Activated CD4-positive, alpha-beta memory T cell treated with anti-CD3 and anti-CD28 coated beads, Interleukin-2, amount 10 ng/mL, durations not matched to agents 7 days and 5 days (primary cell): ENCODE data around the gene MRPL48. TPM values are rescaled to one million over a fixed set of nuclear protein-coding genes. Genes with fewer than 3 reads are reported as not detected.
A peak's percentile ranks its signal among the peaks of the same experiment; 100 is the strongest.
"Not testable (repeated sequence)": the region's sequence is repeated elsewhere in the genome, so short reads cannot be mapped to it uniquely, and the experiment has no call there.

Source experiments
- CTCF ChIA-PET: fragments of 350-600 bp; sonication (Branson Sonifier 250); formaldehyde crosslinking; loops from one replicate; lab custom pipeline; 2021; ENCODE audit warnings: antibody characterized with exemption, inconsistent platforms; lab: Charles Lee
- POLR2A ChIA-PET: fragments of 350-600 bp; sonication (Branson Sonifier 250); formaldehyde crosslinking; loops from one replicate; lab custom pipeline; 2021; ENCODE audit warnings: antibody characterized with exemption; lab: Charles Lee
- DNase-seq: peaks from one replicate; pipeline ENCODE4 v3.0.0-alpha.2; 2020
- H3K27ac Mint-ChIP-seq: one replicate; pipeline ENCODE4 v1.8.0; 2021; ENCODE audit warnings: mild to moderate bottlenecking, mixed read lengths
- H3K27me3 Mint-ChIP-seq: one replicate; pipeline ENCODE4 v1.8.0; 2021; ENCODE audit warnings: mixed read lengths
- H3K36me3 Mint-ChIP-seq: one replicate; pipeline ENCODE4 v1.8.0; 2021; ENCODE audit warnings: low read depth, mixed read lengths
- H3K4me1 Mint-ChIP-seq: one replicate; pipeline ENCODE4 v1.8.0; 2021; ENCODE audit warnings: mixed read lengths
- H3K4me3 Mint-ChIP-seq: one replicate; pipeline ENCODE4 v1.8.0; 2021; ENCODE audit warnings: mild to moderate bottlenecking, mixed read lengths
- H3K9me3 Mint-ChIP-seq: one replicate; pipeline ENCODE4 v1.8.0; 2021; ENCODE audit warnings: mixed read lengths
- total RNA-seq, 2 experiments: library from RNA; stranded (reverse); gene quantifications; one replicate each; pipeline ENCODE4 v1.2.3, GENCODE V29; 2021

Gene MRPL48
- total RNA-seq, 2 experiments from 2014 or later: 35.9 to 45.5 TPM

DNA sequence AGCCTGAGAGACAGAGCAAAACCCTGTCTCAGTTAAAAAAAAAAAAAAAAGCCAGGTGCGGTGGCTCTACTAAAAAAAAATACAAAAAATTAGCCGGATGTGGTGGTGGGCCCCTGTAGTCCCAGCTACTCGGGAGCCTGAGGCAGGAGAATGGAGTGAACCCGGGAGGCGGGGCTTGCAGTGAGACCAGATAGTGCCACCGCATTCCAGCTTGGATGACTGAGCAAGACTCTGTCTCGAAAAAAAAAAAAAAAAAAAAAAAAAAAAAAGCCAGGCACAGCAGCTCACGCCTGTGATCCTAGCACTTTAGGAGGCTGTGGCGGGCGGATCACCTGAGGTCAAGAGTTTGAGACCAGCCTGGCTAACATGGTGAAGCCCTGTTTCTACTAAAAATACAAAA, 92.8 kb downstream of the MRPL48 start:
- H3K9me3 Mint-ChIP-seq, H3K27me3 Mint-ChIP-seq, CTCF ChIA-PET, H3K27ac Mint-ChIP-seq, DNase-seq, H3K4me3 Mint-ChIP-seq: not testable (repeated sequence)
- H3K4me1 Mint-ChIP-seq: peaks cover 27% of the 10 kb centered on the region
- peaks cover 12% of the 10 kb centered on the region for H3K36me3 Mint-ChIP-seq
- POLR2A ChIA-PET: interaction anchor here (0.9 kb wide), 1 partner anchor 37 kb away, joined by 3 read pairs; no protein-coding TSS in a partner anchor

- no peak for DNase-seq
- POLR2A ChIA-PET: no interaction called here
- H3K4me1 Mint-ChIP-seq: peaks cover 3% of the 10 kb centered on the region
- H3K9me3 Mint-ChIP-seq: no peaks in the 10 kb centered on the region
- H3K36me3 Mint-ChIP-seq: peaks cover 19% of the 10 kb centered on the region
- no peak overlapping the region for H3K4me3 Mint-ChIP-seq
- peak overlapping the region; percentile 31 for H3K27ac Mint-ChIP-seq
- H3K27me3 Mint-ChIP-seq: no peaks in the 10 kb centered on the region
- CTCF ChIA-PET: no interaction called here
Observed at GRCh38 chr11:73883856-73884255, 96.2 kb downstream of the MRPL48 start.

GRCh38 chr11:73888244-73888643, 100.6 kb downstream of the MRPL48 start:
- Mint-ChIP-seq H3K27me3 (no peaks in the 10 kb centered on the region), H3K27ac (no peak overlapping the region), H3K9me3 (no peaks in the 10 kb centered on the region), H3K36me3 (peaks cover 30% of the 10 kb centered on the region), H3K4me1 (no peaks in the 10 kb centered on the region), H3K4me3 (no peak overlapping the region)
- ChIA-PET CTCF (interaction anchor here (1.0 kb wide), 1 partner anchor 43 kb away, joined by 3 read pairs; no protein-coding TSS in a partner anchor), POLR2A (no interaction called here)
- DNase-seq: no peak

GRCh38 chr11:73889019-73889418, 101.3 kb downstream of the MRPL48 start:
- Mint-ChIP-seq H3K36me3 (peaks cover 26% of the 10 kb centered on the region), H3K4me3 (no peak overlapping the region), H3K4me1 (no peaks in the 10 kb centered on the region), H3K9me3 (no peaks in the 10 kb centered on the region), H3K27ac (no peak overlapping the region), H3K27me3 (no peaks in the 10 kb centered on the region)
- ChIA-PET CTCF (no interaction called here), POLR2A (no interaction called here)
- DNase-seq: no peak

DNA sequence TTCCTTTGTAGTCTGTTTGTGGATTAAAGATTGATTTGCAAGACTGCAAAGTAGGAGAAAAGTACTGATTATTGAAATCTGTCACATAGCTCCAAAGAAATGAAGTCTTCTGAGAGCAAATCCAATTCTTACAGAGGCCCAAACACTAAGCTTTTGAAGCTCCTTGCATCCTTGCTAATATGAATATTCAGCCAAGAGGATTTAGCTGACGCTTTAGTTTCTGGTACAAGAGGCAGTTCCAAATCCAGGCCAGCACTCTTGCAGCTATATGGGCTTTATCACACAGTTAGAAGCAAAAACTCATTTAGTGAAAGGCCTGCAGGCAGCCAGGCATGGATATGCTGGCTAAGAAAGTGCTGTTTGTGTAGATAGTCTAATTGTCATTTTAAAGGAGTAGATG, 101.9 kb downstream of the MRPL48 start:
- Mint-ChIP-seq H3K4me1 (no peaks in the 10 kb centered on the region), H3K27me3 (no peaks in the 10 kb centered on the region), H3K27ac (no peak overlapping the region), H3K4me3 (no peak overlapping the region), H3K9me3 (no peaks in the 10 kb centered on the region), H3K36me3 (peaks cover 26% of the 10 kb centered on the region)
- ChIA-PET POLR2A (no interaction called here), CTCF (no interaction called here)
- DNase-seq: no peak

GRCh38 chr11:73893041-73893440, 105.4 kb downstream of the MRPL48 start:
- peaks cover 20% of the 10 kb centered on the region for H3K36me3 Mint-ChIP-seq
- no peak overlapping the region for H3K27ac Mint-ChIP-seq
- ChIA-PET POLR2A (no interaction called here), CTCF (no interaction called here)
- no peaks in the 10 kb centered on the region for H3K27me3 Mint-ChIP-seq
- no peaks in the 10 kb centered on the region for H3K4me1 Mint-ChIP-seq
- no peaks in the 10 kb centered on the region for H3K9me3 Mint-ChIP-seq
- no peak for DNase-seq
- no peak overlapping the region for H3K4me3 Mint-ChIP-seq

- no peaks in the 10 kb centered on the region for H3K9me3 Mint-ChIP-seq
- H3K4me1 Mint-ChIP-seq: no peaks in the 10 kb centered on the region
- H3K36me3 Mint-ChIP-seq: peaks cover 15% of the 10 kb centered on the region
- POLR2A ChIA-PET: no interaction called here
- no peak overlapping the region for H3K27ac Mint-ChIP-seq
- H3K27me3 Mint-ChIP-seq: no peaks in the 10 kb centered on the region
- DNase-seq: no peak
- CTCF ChIA-PET: no interaction called here
- no peak overlapping the region for H3K4me3 Mint-ChIP-seq
Observed at GRCh38 chr11:73894725-73895335, 107.2 kb downstream of the MRPL48 start.

- POLR2A ChIA-PET: no interaction called here
- Mint-ChIP-seq H3K27me3 (no peaks in the 10 kb centered on the region), H3K4me1 (no peaks in the 10 kb centered on the region), H3K9me3 (no peaks in the 10 kb centered on the region), H3K4me3 (no peak overlapping the region), H3K36me3 (peaks cover 18% of the 10 kb centered on the region), H3K27ac (no peak overlapping the region)
- CTCF ChIA-PET: no interaction called here
- no peak for DNase-seq
Observed at GRCh38 chr11:73902303-73902702, 114.6 kb downstream of the MRPL48 start.

- CTCF ChIA-PET: no interaction called here
- peak; percentile 21 for DNase-seq
- Mint-ChIP-seq H3K9me3 (no peaks in the 10 kb centered on the region), H3K36me3 (peaks cover 14% of the 10 kb centered on the region), H3K27ac (no peak overlapping the region), H3K4me1 (peaks cover 2% of the 10 kb centered on the region), H3K4me3 (no peak overlapping the region), H3K27me3 (no peaks in the 10 kb centered on the region)
- POLR2A ChIA-PET: no interaction called here
Observed at GRCh38 chr11:73907191-73907590, 119.5 kb downstream of the MRPL48 start.

DNA sequence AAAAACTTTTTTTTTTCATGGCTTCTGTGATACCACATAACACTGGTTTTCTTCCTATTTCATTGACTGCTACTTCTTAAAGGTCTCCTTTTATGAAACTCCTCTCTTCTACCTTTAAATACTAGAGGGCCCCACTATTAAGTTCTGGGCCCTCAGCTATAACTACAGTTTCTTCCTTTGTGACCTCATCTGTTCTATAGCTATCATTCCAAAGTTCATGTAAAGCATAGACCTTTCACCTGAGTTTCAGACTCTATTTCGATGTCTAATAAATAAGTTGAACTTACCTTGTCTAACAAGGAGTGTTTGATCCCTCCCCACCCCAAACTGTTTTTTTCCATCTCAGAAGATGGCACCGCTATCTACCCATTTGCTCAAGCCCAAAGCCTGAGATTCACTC, 124.4 kb downstream of the MRPL48 start:
- DNase-seq: no peak
- Mint-ChIP-seq H3K9me3 (no peaks in the 10 kb centered on the region), H3K4me1 (peaks cover 2% of the 10 kb centered on the region), H3K27ac (no peak overlapping the region), H3K27me3 (no peaks in the 10 kb centered on the region), H3K4me3 (no peak overlapping the region), H3K36me3 (peaks cover 23% of the 10 kb centered on the region)
- CTCF ChIA-PET: no interaction called here
- POLR2A ChIA-PET: no interaction called here

- Mint-ChIP-seq H3K9me3 (no peaks in the 10 kb centered on the region), H3K27ac (no peak overlapping the region), H3K4me1 (no peaks in the 10 kb centered on the region), H3K4me3 (no peak overlapping the region), H3K36me3 (peaks cover 28% of the 10 kb centered on the region), H3K27me3 (no peaks in the 10 kb centered on the region)
- CTCF ChIA-PET: no interaction called here
- no peak for DNase-seq
- POLR2A ChIA-PET: no interaction called here
Observed at GRCh38 chr11:73913472-73913871, 125.8 kb downstream of the MRPL48 start.

DNA sequence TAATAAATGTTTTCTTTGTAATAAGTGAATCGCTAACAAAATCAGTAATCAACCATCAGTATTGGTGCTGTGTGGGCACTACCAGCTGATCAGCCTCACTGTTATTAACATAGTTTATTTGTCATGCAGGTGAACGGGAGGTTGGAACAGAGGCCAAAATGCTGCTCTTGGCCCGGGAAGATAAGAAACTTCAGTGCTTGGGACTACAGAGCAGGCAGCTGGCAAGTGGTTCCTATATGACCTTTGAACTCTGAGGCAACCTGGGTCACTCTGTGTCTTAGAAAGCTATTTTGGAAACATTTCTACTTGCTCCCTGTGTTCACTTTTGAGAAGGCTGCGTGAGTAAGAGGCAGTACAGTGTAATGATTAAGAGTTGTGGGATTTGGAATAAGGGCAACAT, 126.6 kb downstream of the MRPL48 start:
- no peak overlapping the region for H3K4me3 Mint-ChIP-seq
- H3K27ac Mint-ChIP-seq: no peak overlapping the region
- peaks cover 36% of the 10 kb centered on the region for H3K36me3 Mint-ChIP-seq
- no peak for DNase-seq
- no peaks in the 10 kb centered on the region for H3K9me3 Mint-ChIP-seq
- CTCF ChIA-PET: no interaction called here
- POLR2A ChIA-PET: no interaction called here
- no peaks in the 10 kb centered on the region for H3K27me3 Mint-ChIP-seq
- H3K4me1 Mint-ChIP-seq: no peaks in the 10 kb centered on the region
